Pons (tissue), 1 donor: ENCODE data around the gene PARD3B.

Source experiments
- DNase-seq: peaks from one replicate; pipeline ENCODE4 v3.0.0-alpha.2; 2016; ENCODE audit warnings: low spot score

PARD3B gene

GRCh38 chr2:204840504-204840903, 295.2 kb downstream of the PARD3B start:
- DNase-seq = no peak

GRCh38 chr2:204842068-204842467, 296.8 kb downstream of the PARD3B start:
- no peak for DNase-seq

- DNase-seq = peak; percentile 38
Measured at GRCh38 chr2:204842661-204843485, 297.6 kb downstream of the PARD3B start.

- no peak for DNase-seq
Measured at GRCh38 chr2:204846471-204846870, 301.2 kb downstream of the PARD3B start.

- no peak for DNase-seq
Measured at GRCh38 chr2:204849892-204850291, 304.6 kb downstream of the PARD3B start.

- DNase-seq = no peak
Measured at GRCh38 chr2:204850581-204850980, 305.3 kb downstream of the PARD3B start.

- DNase-seq = no peak
Measured at GRCh38 chr2:204853905-204854304, 308.6 kb downstream of the PARD3B start.

GRCh38 chr2:204860274-204860673, 315.0 kb downstream of the PARD3B start:
- DNase-seq = peak; percentile 61

- DNase-seq = no peak
Measured at GRCh38 chr2:204862809-204863208, 317.5 kb downstream of the PARD3B start.

GRCh38 chr2:204863336-204863735, 318.1 kb downstream of the PARD3B start:
- no peak for DNase-seq

GRCh38 chr2:204869132-204869823, 324.0 kb downstream of the PARD3B start:
- DNase-seq = no peak

- no peak for DNase-seq
Measured at GRCh38 chr2:204870053-204870452, 324.8 kb downstream of the PARD3B start.

GRCh38 chr2:204871231-204871953, 326.1 kb downstream of the PARD3B start:
- DNase-seq = peak; percentile 84

GRCh38 chr2:204876311-204876710, 331.0 kb downstream of the PARD3B start:
- no peak for DNase-seq

- no peak for DNase-seq
Measured at GRCh38 chr2:204877691-204878090, 332.4 kb downstream of the PARD3B start.

- no peak for DNase-seq
Measured at GRCh38 chr2:204880928-204881327, 335.7 kb downstream of the PARD3B start.

- DNase-seq = no peak
Measured at GRCh38 chr2:204881655-204882054, 336.4 kb downstream of the PARD3B start.

- no peak for DNase-seq
Measured at GRCh38 chr2:204885747-204886146, 340.5 kb downstream of the PARD3B start.

- DNase-seq = no peak
Measured at GRCh38 chr2:204886713-204887112, 341.4 kb downstream of the PARD3B start.

- DNase-seq = no peak
Measured at GRCh38 chr2:204888222-204888621, 342.9 kb downstream of the PARD3B start.

- DNase-seq = no peak
Measured at GRCh38 chr2:204890680-204891079, 345.4 kb downstream of the PARD3B start.

- no peak for DNase-seq
Measured at GRCh38 chr2:204891739-204892138, 346.5 kb downstream of the PARD3B start.
